HL-60/S4 (cell line): ENCODE measurements around the gene KCNK5.

Experiments
- in situ Hi-C: fragments of 300-500 bp; cut with MboI; formaldehyde crosslinking; loops from 2 replicates; pipeline ENCODE4 v1.14.3; 2022; ENCODE audit warnings: low sequenced_read_pairs

The KCNK5 gene

DNA sequence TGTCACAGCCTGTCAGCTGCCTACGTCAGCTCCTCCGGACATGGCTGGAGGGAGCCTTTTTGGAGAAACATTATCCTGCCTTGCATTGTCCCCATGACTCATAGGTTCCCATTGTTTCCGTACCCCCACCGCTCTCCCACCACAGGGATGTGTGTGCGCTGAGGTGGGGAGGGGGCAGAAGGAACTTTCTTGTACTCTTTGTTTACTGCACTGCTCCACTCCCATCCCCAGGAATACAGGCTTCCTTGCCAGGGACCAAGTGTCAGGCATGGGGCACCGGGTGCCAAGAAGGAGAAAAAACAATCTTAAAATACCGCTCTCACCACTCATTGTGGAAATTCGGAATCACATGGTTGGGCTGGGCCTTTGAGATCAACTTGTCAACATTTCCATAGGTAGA lies 51.0 kb downstream of the KCNK5 start:
- in situ Hi-C loops: no loop called here

DNA sequence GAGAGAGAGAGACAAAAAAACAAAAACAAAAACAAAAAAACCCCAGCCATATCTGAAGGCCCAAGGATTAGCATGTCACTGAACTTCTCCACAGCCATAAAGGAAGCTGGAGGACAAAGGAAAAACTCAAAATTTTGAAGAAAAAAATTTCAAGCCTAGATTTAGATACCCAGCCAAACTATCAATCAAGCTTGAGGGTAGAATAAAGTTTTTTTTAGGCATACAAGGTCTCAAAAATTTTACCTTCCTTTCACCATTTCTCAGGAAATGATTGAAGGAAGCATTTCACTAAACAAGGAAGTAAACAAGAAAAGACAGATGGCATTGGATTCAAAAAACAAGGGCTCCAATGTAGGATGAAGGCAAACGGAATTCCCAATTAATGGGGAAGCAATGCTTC lies 52.1 kb downstream of the KCNK5 start:
- in situ Hi-C loops: no loop called here

DNA sequence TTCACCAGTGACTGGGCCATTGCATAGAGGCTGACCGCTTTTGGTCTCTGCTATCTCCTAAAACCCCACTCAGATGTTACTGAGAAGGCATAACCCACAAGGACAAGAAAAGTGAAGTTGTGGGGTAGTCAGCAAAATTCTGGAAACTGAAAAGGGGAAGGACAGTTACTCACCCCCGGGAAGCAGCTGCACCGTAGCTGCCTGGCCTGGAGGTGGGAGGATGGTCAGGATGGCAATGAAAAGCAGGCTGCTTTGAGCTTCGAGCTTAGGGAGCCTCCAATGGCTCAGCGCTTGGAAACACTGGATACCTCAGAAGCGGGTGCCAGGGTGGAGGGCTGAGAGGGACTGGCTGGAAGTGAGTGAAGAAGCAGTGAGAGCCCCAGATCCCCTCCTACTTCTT lies 56.0 kb downstream of the KCNK5 start:
- in situ Hi-C loops: no loop called here

DNA sequence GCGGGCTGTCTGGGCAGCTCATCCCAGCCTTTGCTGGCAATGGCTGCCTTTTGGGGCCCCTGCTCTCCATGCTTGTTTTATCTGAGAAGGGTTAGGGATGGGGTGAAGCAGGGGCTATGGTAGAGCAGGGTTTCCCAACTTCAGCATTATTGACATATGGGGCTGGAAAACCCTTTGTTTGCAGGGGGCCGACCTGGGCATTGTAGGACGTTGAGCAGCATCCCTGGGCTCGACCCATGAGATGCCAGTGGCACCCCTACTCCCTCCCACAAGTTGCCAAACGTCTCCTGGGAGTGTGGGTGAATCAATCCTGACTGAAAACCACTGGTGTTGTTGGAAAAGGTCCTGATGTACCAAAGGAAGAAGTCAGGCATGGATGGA lies 56.9 kb downstream of the KCNK5 start:
- in situ Hi-C loops: no loop called here

DNA sequence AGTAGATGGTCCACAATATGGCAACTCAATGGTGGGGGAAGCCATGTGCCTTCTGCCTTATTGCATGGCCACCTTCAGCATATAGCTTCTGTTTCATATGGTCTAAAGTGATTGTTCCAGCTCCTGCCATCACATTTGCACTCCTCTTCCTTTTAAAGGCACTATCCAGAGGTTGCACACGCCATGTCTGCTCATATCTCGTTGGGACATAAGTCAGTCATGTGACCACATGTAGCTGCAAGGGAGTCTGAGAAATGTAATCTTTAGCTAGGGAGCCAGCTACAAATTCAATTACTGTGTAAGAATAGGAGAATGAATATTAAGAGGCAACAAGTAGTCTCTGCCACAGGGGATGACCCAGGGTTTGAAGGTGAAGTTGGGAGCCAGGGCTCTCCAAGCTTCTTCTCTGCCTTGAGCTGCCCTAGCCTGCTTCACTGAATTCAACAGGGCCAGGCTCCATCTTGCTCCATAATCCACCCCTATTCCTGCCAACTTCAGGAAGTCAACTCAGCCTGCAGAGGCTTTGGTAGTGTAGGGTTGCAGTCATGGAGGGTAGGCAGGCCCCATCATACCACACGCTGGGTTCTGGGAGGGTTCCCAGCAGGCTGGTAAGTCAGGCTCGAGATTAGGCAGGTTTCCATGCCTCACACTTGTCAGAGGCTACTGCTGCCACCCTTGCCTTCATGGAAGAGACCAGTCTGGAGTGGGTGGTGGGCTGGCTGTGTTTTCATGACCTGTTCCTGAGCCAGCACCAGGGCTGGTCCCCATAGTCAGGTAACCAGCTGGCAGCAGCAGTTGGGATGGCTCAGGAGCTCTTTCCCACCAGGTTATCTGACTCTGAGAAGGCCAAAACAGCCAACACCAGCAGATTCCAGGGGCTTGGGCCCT lies 57.5 kb downstream of the KCNK5 start:
- in situ Hi-C loops: no loop called here

DNA sequence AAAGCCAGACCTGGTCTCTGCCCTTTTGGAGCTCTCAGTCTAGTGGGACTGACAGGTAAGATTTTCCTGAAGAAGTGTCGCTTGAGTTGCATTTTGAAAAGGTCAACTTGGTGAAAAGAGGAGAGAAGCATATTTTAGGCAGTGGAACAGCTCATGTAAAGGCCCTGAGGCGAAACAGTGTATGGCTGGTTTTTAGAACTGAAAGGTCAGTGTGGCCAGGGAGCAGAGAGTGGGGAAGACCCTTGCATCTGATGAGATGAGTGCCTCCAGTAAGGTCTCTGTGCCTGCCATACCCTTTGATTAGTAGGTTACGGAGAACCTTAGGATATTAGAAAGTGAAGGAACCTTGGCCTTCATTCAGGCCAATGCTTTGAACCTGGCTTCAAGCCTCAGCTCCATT lies 58.4 kb downstream of the KCNK5 start:
- in situ Hi-C loops: no loop called here

DNA sequence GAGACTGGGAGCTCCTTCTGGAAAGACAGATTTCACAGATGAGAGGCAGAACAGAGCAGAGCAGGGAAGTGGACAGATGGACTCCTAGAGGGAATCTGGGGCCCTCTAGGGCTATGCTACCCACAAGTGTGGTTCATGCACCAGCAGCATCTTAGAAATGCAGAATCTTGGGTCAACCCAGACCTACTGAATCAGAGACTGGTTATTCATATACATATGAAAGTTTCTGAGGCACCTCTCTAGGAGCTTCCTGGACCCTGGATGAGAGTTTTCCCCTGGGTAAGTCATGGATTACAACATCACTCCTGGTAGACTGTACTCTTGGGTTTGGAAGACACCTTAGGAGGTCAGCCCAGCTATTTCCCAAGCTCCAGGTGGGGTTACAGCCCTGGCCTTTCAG lies 58.9 kb downstream of the KCNK5 start:
- in situ Hi-C loops: no loop called here

DNA sequence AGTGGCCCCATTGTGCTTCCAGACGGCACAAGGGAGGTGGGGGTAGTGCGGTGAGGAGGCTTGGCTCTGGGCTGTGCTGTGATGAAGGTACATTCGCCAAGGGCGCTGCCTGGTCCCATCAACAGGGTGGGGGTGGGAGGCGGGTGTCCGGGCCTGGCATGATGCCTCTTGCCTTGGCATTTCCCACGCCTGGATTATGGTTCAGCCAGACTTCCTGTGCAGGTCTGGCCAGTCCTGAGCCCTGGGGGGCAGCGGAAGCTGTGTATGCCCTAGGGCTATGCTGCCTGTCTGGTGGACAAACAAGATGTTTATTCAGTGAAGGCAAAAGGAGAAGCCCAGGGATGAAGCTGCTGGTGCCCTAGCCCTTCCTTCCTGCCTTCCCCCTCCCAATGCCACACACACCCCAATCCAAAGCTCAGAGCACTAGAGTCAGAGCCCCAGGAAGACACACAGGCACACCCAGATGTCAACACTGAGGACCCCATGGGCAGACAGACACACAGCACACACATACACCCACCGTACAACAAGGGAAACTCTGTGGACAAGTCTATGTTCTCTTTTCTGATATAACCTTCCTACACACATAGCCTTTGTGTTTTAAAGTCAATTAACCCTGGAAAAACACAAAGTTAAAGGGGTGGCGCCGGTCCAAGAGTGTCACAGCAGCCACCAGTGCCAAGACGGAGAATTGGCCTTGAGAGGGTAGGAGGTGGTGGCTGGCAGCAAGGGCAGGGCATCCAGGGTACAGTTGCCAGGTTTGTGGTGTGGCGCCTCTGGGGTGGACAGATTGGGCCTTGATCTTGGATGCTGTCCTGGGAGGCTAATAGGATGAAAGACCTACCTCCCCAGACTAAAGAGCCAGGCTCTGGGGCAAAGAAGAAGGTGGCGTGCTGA lies 59.6 kb downstream of the KCNK5 start:
- in situ Hi-C loops: loop anchor here (5.0 kb wide), 1 partner anchor 138 kb away; no protein-coding TSS in a partner anchor

DNA sequence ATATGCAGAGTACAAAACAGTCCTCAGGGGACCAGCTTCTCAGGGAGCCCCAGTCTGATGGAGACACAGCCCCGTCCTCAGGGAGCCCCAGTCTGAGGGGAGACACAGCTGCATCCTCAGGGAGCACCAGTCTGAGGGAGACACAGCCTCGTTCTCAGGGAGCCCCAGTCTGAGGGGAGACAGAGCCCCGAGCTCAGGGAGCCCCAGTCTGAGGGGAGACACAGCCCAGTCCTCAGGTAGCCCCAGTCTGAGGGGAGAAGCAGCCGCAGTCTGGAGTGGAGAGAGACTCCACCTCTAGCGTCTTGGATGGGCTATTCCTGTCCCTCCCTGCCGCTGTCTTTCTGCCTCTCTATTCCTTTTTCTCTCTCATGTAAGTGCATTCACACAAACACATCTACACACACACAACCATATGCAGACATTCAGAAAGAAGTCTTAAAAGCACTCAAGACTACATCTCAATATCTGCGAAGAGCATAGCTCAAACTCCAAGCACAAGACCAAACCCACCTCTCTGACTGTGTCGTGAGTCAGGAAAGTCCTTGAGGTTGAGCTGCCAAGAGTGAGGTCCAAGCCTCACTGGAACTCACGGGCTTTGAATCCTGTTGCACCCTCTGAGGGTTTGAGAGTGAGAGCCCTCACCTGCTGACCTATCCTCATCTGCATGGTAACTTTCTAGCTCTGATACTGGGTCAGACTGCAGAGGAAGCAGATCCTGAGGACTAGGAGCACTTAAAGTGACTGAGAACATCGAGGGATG lies 61.2 kb downstream of the KCNK5 start:
- in situ Hi-C loops: loop anchor here (5.0 kb wide), 1 partner anchor 139 kb away; no protein-coding TSS in a partner anchor

DNA sequence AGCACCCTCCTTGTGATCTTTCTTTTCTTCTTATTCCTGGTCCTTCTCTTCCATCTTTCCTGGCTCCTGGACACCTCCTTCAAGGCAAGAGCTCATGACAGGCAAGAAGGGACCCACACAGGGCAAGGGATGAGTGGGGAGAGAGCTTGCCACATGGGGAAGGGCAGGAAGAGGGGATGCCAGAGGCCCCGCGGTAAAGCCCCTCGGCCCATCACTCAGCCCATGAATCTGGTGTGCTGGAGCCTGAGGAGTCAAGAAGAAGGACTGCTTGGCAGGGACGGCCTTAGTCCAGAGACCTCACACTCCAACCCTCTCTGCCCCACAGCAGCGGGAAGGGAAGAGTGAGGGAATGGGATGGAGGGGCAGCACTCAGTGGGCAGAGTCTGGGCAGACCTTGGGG lies 62.0 kb downstream of the KCNK5 start:
- in situ Hi-C loops: loop anchor here (5.0 kb wide), 1 partner anchor 140 kb away; no protein-coding TSS in a partner anchor

DNA sequence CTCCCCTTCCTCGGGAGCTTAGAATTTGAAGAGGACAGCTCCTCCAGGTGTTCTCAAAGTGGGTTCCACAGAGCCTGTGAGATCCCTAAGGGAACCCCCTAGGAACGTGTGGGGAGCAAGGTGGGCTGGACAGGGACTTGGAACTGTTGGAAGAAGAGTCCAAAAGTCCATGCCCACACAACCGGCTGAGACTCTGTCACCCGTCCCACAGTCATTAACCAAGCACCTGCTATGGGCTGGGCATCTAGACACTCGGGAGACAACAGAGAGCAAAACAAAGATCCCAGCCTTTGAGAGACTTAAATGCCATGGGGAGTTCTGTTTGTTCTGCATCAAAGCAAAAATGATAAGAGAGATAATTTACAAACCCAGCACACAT lies 62.4 kb downstream of the KCNK5 start:
- in situ Hi-C loops: loop anchor here (5.0 kb wide), 1 partner anchor 140 kb away; no protein-coding TSS in a partner anchor

DNA sequence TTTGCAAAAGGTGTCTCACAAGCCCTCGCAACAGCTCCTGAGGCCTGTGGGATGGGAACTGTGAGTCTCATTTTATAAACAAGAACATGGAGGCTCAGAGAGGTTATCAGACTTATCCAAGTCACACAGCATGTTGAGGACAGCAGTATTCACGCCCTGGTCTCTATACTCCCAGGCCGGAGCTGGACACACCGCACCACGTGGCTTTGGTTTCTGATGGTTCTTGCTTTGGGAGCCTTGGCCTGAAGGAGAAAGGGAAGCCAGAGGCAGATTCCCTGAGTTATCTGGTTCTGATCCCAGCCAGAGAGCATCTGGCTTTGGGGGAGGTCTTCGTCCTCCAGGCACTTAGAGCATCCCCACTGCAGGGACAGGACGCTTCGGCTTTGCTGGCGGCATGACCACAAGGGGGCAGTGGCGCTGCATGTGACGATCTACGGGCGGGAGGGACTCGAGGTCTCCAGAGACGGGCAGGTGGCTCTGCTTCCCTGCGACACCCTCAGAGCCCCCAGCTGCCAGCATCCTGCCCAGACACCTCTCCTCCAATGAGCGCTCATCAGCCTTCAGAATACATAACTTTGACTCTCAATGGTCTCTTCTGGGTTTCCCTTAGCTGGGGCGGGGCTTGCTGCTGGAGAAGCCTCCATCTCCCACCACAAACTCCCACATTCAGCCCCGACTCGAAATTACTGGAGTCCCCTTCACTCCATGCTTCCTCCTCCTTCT lies 62.9 kb downstream of the KCNK5 start:
- in situ Hi-C loops: loop anchor here (5.0 kb wide), 1 partner anchor 141 kb away; no protein-coding TSS in a partner anchor

DNA sequence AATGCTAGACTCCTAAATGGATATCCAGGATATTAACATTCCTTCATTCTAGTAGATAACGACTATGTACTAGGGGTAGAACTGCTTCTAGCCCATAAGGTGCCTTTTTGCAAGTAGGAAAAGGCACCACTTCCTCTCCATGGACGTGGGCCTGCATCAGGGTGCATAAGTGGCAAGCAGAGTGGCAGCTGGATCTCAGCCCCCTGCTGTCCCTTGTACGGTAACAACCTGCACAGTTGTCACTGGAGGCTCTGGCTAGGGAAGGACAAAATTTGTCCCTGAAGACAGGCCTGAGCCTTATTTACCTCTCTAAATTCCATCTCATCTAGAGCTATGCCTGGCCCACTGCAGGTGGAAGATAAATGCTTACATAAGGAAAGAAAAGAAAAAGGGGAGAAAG lies 71.8 kb downstream of the KCNK5 start:
- in situ Hi-C loops: no loop called here

DNA sequence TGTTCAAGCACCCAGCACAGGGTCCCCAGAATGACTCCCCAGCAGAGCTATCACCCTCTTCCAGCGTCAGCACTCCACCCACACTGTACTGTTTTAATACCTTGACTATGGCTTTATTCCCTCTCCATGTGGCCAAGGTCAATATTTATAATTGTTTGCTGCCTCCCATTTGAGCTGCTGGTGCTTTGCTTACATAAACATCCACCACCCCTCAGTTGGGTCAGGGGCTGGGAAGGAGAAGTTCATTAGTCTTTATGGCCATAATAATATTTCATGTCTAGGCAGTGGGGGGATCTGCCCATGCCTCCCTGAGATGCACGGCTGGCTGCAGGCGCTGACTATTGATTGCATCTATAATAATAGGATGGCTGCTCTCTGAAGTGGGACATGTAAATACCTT lies 72.5 kb downstream of the KCNK5 start:
- in situ Hi-C loops: no loop called here

DNA sequence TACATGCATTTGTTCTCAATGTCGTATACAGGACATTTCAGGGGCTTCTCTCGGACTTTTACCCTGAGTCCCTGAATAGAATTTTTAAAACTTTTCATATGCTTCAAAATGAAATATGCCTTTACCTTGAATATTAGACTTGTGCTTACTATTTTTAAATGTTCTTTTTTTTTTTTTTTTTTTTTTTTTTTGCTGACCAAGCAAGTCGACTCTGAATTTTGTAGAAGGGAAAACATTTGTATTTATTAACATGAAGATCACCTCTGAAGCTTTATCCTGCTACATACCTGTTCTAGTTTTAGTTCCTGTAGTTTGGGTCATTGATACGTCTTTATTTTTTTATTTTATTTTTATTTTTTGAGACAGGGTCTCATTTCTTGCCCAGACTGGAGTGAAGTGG lies 74.6 kb downstream of the KCNK5 start:
- in situ Hi-C loops: no loop called here

DNA sequence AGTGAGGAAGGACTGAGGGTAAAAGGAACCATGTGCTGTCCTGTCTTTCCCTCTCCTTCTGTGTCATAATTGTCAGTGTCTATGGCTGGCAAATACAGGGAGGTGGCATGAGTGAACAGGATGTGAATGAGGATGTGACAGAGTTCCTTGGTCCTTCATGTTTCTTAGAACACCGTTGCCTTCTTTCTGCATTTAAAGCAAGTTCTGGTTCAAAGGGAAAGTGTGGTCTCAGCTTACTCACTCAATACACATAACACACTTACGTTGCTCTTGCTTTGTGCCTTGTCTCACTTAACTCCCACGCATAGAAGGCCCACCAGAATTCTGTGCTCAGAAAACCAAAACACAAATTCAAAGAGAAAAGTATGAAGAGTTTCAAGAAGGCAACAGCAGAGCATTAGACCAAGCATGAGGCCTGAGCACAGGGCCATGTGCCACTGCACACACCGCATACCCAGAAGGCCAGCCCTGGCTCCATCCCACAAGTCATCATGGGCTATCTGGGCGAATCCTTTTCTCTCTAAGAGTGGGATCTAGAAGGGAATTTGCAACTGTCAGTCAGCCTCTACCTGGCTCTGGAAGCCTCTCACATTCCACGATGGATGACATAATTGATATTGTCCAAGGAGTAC lies 75.4 kb downstream of the KCNK5 start:
- in situ Hi-C loops: no loop called here

DNA sequence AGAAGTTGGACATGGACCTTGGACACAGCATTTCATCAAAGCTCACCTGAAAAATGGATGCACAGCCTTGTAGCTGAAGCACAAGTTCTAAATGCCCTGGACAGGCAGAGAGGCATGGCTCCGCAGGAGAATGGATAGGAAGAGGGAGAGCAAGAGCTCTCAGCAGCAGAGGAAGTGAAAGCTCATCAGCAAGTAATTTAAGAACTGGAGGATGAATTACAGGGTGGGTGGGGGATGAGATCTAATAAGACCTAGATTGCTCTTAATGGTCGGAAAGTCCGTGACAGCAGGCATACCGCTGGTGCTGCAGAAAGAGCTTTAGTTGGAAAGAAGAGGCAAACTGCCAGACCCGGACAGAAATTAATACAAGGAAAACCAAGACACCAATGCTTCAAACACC lies 77.0 kb downstream of the KCNK5 start:
- in situ Hi-C loops: no loop called here

DNA sequence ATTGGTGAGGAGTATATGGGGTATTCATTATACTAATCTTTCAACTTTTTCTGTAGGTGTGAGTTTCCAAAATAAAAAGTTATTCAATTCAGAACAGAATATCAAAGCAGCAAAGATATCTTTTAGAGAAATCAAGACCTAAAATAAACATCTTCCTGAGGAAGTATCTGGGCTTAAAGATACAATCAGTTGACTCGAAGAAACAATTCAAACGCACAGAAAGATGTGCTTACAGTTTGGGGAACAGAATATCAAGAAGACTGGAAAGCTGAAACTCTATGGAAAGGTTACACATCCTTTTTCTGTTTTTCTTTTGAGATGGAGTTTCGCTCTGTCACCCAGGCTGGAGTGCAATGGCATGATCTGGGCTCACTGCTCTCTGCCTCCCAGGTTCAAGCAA lies 78.1 kb downstream of the KCNK5 start:
- in situ Hi-C loops: no loop called here

DNA sequence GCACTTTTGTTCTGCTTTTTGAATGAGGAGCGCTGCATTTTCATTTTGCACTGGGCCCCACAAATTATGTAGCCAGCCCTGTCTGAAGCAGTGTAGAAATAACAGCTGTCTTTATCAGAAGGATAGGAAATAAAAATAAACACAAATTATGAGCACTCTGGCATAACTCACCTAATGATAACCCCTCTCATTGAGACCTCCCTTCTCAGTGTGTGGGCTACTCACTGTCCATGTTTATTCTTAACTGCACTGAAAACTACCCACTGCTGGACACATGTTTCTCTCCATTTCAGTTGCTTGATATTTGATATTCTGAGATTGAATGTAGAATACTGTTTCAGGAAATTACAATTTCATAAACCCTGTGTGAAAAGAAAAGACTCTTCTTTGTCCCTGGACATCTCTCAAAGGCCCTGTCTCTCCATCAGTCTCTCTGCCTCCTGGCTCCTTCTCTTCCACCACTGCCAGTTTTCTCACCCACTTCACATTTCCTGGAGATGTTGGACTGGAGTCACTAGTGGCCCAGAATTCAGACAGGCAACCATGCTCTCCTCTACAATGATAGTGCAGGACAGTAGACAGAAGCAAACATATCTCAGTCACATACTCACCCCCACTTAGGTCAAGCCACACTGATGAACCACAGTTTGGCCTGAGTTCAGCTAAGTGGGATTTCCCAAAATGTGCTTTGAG lies 84.6 kb downstream of the KCNK5 start:
- in situ Hi-C loops: no loop called here
